B cell (primary cell): Measurements from ENCODE around the gene ARAP2. TPM values are rescaled to one million over a fixed set of nuclear protein-coding genes. Genes with fewer than 3 reads are reported as not detected.

Source experiments
- ATAC-seq: fragments of 200-7000 bp; cut with Tn5 transposase; one replicate; pipeline ENCODE4 v1.10.0; 2021; ENCODE audit warnings: low read depth, mild to moderate bottlenecking, moderate number of reproducible peaks, moderate library complexity
- CTCF ChIA-PET: fragments of 350-600 bp; sonication (Branson Sonifier 250); formaldehyde crosslinking; loops from one replicate; lab custom pipeline; 2021; ENCODE audit warnings: antibody characterized with exemption, inconsistent platforms; lab: Charles Lee
- POLR2A ChIA-PET: fragments of 350-600 bp; sonication (Branson Sonifier 250); formaldehyde crosslinking; loops from one replicate; lab custom pipeline; 2021; ENCODE audit warnings: antibody characterized with exemption; lab: Charles Lee
- DNase-seq: peaks from one replicate; pipeline ENCODE4 v3.0.0; 2013
- H2AFZ ChIP-seq: 2 replicates; pipeline ENCODE4 v1.6.1; 2012; ENCODE audit warnings: mild to moderate bottlenecking, low read depth, low read length; ENCODE audit not compliant: insufficient read depth, poor library complexity, severe bottlenecking
- H3K27ac ChIP-seq, 2 donors: 1 replicate in 1 of 2; 2 replicates in 1 of 2; pipeline ENCODE4 v1.5.1; 2012 to 2013; ENCODE audit warnings: low read length in 2 of 2, mild to moderate bottlenecking in 2 of 2, moderate library complexity in 1 of 2
- H3K27me3 ChIP-seq, 4 experiments: fragments of 200-600 bp in 1 of 4; sonication (generic) in 1 of 4; replicated peaks in 1 of 4; 1 replicate in 2 of 4; 2 replicates in 2 of 4; pipeline versions ENCODE4 v1.6.1 to v1.7.0; 2013 to 2016; ENCODE audit warnings: low read length in 3 of 4, mild to moderate bottlenecking in 2 of 4, mixed read lengths in 1 of 4, moderate library complexity in 1 of 4; ENCODE audit not compliant: insufficient read depth in 4 of 4, control insufficient read depth in 3 of 4; ENCODE audit errors: control extremely low read depth in 1 of 4
- H3K36me3 ChIP-seq, 2 experiments: replicated peaks in 1 of 2; 1 replicate in 1 of 2; 2 replicates in 1 of 2; pipeline versions ENCODE4 v1.6.1 to v1.7.1; 2013; ENCODE audit warnings: low read length in 1 of 2; ENCODE audit not compliant: insufficient read depth in 2 of 2, control insufficient read depth in 1 of 2; ENCODE audit errors: control extremely low read depth in 1 of 2, extremely low read depth in 1 of 2
- H3K4me1 ChIP-seq, 2 donors: fragments of 200-600 bp in 1 of 2; sonication (generic) in 1 of 2; 1 replicate in 1 of 2; 2 replicates in 1 of 2; pipeline versions ENCODE4 v1.5.1 to v1.6.1; 2013 to 2017; ENCODE audit warnings: low read length in 2 of 2; ENCODE audit not compliant: control insufficient read depth in 2 of 2, insufficient read depth in 2 of 2
- H3K4me2 ChIP-seq: replicated peaks from 2 replicates; pipeline ENCODE3; 2012; ENCODE audit warnings: mild to moderate bottlenecking, low read depth, low read length; ENCODE audit not compliant: poor library complexity, severe bottlenecking
- H3K4me3 ChIP-seq, 5 experiments: fragments of 200-600 bp in 1 of 5; sonication (generic) in 1 of 5; 1 replicate in 3 of 5; 2 replicates in 2 of 5; pipeline versions ENCODE4 v1.5.1 to v1.7.0; 2011 to 2016; ENCODE audit warnings: low read length in 4 of 5, mild to moderate bottlenecking in 4 of 5, low read depth in 2 of 5, control low read depth in 1 of 5, moderate library complexity in 1 of 5; ENCODE audit not compliant: insufficient read depth in 1 of 5; ENCODE audit errors: control extremely low read depth in 1 of 5, extremely low read depth in 1 of 5
- H3K79me2 ChIP-seq: fragments of 200-600 bp; sonication (generic); one replicate; pipeline ENCODE4 v1.6.0; 2016; ENCODE audit warnings: low read length; ENCODE audit not compliant: control insufficient read depth, insufficient read depth
- H3K9ac ChIP-seq: fragments of 200-600 bp; sonication (generic); 2 replicates; pipeline ENCODE4 v1.6.1; 2017; ENCODE audit warnings: mild to moderate bottlenecking, low read length, moderate library complexity
- H3K9me3 ChIP-seq, 3 donors: one replicate each; pipeline versions ENCODE4 v1.6.1 to v1.7.1; 2013; ENCODE audit warnings: low read length in 2 of 3; ENCODE audit not compliant: control insufficient read depth in 2 of 3, insufficient read depth in 1 of 3; ENCODE audit errors: control extremely low read depth in 1 of 3
- H4K20me1 ChIP-seq: 2 replicates; pipeline ENCODE4 v1.6.0; 2012; ENCODE audit warnings: mild to moderate bottlenecking, low read length; ENCODE audit not compliant: insufficient read depth, control insufficient read depth, poor library complexity, severe bottlenecking
- H3K27ac Mint-ChIP-seq: one replicate; pipeline ENCODE4 v1.8.0; 2021; ENCODE audit warnings: mixed read lengths
- H3K27me3 Mint-ChIP-seq: one replicate; pipeline ENCODE4 v1.8.0; 2021; ENCODE audit warnings: mixed read lengths
- H3K4me1 Mint-ChIP-seq: one replicate; pipeline ENCODE4 v1.8.0; 2021; ENCODE audit warnings: mixed read lengths
- H3K4me3 Mint-ChIP-seq: one replicate; pipeline ENCODE4 v1.8.0; 2021; ENCODE audit warnings: mixed read lengths
- H3K9me3 Mint-ChIP-seq: one replicate; pipeline ENCODE4 v1.8.0; 2022; ENCODE audit warnings: mixed read lengths; ENCODE audit not compliant: insufficient read depth
- CTCF ChIP-seq: fragments of 200-600 bp; IDR thresholded peaks from one replicate; pipeline ENCODE4 v1.8.0; 2022; ENCODE audit warnings: antibody characterized with exemption, mild to moderate bottlenecking
- EZH2 ChIP-seq: IDR thresholded peaks from 2 replicates; pipeline ENCODE4 v1.6.1; 2012; ENCODE audit warnings: borderline replicate concordance, low read depth, mild to moderate bottlenecking, moderate library complexity, low read length; ENCODE audit not compliant: insufficient read depth, poor library complexity, severe bottlenecking
- intact Hi-C: fragments of 100-400 bp; cut with micrococcal nuclease; formaldehyde crosslinking; loops from one replicate; pipeline ENCODE4 v1.10.0; 2022
- polyA plus RNA-seq: library from polyadenylated mRNA; depleted of rRNA; stranded (reverse); fragments of >200 nt; gene quantifications from 2 replicates; pipeline ENCODE4 v1.2.3, GENCODE V29; 2012
- total RNA-seq, 2 donors: library from RNA; stranded (reverse); fragments of 120-200 nt in 1 of 2; gene quantifications; 1 replicate in 1 of 2; 2 replicates in 1 of 2; pipeline versions ENCODE4 v1.2.3 to v1.2.4, GENCODE V29; 2013 to 2022

Gene ARAP2
- total and polyA plus RNA-seq, 2 donors (not counting 1 experiment from before 2014, with no cell fraction given), result 13.2 to 88.0 TPM

GRCh38 chr4:36140421-36140820, 103.9 kb downstream of the ARAP2 start:
- ChIA-PET POLR2A (no interaction called here), CTCF (interaction anchor here (0.7 to 2.2 kb wide), 2 partner anchors 58 to 259 kb away, joined by 3 to 6 read pairs; no protein-coding TSS in a partner anchor)
- no peak overlapping the region for H3K4me3 ChIP-seq
- H4K20me1 ChIP-seq, result no peaks in the 10 kb centered on the region
- Mint-ChIP-seq H3K9me3 (no peaks in the 10 kb centered on the region), H3K27me3 (no peaks in the 10 kb centered on the region), H3K27ac (no peak overlapping the region), H3K4me1 (no peaks in the 10 kb centered on the region), H3K4me3 (no peak overlapping the region)
- TF ChIP-seq CTCF (no peak), EZH2 (no peak)
- no peak overlapping the region for H3K9ac ChIP-seq
- H2AFZ ChIP-seq, result no peak overlapping the region
- intact Hi-C loops, result no loop called here
- ATAC-seq (no peak), DNase-seq (no peak)
- H3K36me3 ChIP-seq, result peaks cover 0 to 28% of the 10 kb centered on the region in 2 experiments
- no peak overlapping the region for H3K27ac ChIP-seq
- H3K9me3 ChIP-seq, result no peaks in the 10 kb centered on the region
- H3K27me3 ChIP-seq, result no peaks in the 10 kb centered on the region
- H3K79me2 ChIP-seq, result no peaks in the 10 kb centered on the region
- no peak overlapping the region for H3K4me2 ChIP-seq
- H3K4me1 ChIP-seq, result no peaks in the 10 kb centered on the region

GRCh38 chr4:36138220-36138619, 106.1 kb downstream of the ARAP2 start:
- Histone ChIP-seq H3K4me1 (no peaks in the 10 kb centered on the region), H3K9ac (no peak overlapping the region), H3K4me2 (no peak overlapping the region), H3K27me3 (no peaks in the 10 kb centered on the region), H3K79me2 (no peaks in the 10 kb centered on the region), H3K4me3 (no peak overlapping the region), H4K20me1 (no peaks in the 10 kb centered on the region), H3K27ac (no peak overlapping the region), H2AFZ (no peak overlapping the region), H3K9me3 (no peaks in the 10 kb centered on the region), H3K36me3 (peaks cover 0 to 24% of the 10 kb centered on the region in 2 experiments)
- H3K4me1 Mint-ChIP-seq, result no peaks in the 10 kb centered on the region
- no peak for TF ChIP-seq CTCF
- no peak for TF ChIP-seq EZH2
- ATAC-seq (no peak), DNase-seq (no peak)
- intact Hi-C loops, result no loop called here
- no peak overlapping the region for H3K27ac Mint-ChIP-seq
- H3K27me3 Mint-ChIP-seq, result no peaks in the 10 kb centered on the region
- H3K4me3 Mint-ChIP-seq, result no peak overlapping the region
- POLR2A ChIA-PET, result no interaction called here
- CTCF ChIA-PET, result interaction anchor here (0.6 kb wide), 1 partner anchor 260 kb away, joined by 3 read pairs; no protein-coding TSS in a partner anchor
- H3K9me3 Mint-ChIP-seq, result no peaks in the 10 kb centered on the region
